ENCODE measurements around the gene GSTM5.

Gene GSTM5

GRCh38 chr1:109759513-109760334 lies 47.7 kb downstream of the GSTM5 start:
- Histone ChIP-seq H3K27ac (no peak overlapping the region), H3K4me3 (ENCODE audit: low read depth, low read length) (no peak overlapping the region), H3K27me3 (ENCODE audit: insufficient read depth, low read depth, severe bottlenecking) (no peaks in the 10 kb centered on the region), H3K36me3 (no peaks in the 10 kb centered on the region), H3K9me3 (ENCODE audit: severe bottlenecking) (no peaks in the 10 kb centered on the region)
- peak; percentile 3 for DNase-seq
- no peak for TF ChIP-seq CTCF (IDR thresholded peaks at IDR 0.05; ENCODE audit: low read depth, low read length)

- H3K9me3 ChIP-seq (ENCODE audit: severe bottlenecking): no peaks in the 10 kb centered on the region
- H3K27me3 ChIP-seq (ENCODE audit: insufficient read depth, low read depth, severe bottlenecking): no peaks in the 10 kb centered on the region
- no peak for TF ChIP-seq CTCF (IDR thresholded peaks at IDR 0.05; ENCODE audit: low read depth, low read length)
- peak overlapping the region; percentile 74 for H3K27ac ChIP-seq
- H3K36me3 ChIP-seq: no peaks in the 10 kb centered on the region
- peak; percentile 6 for DNase-seq
- H3K4me3 ChIP-seq (ENCODE audit: low read depth, low read length): no peak overlapping the region
Observed at GRCh38 chr1:109760581-109761226, 48.7 kb downstream of the GSTM5 start.

GRCh38 chr1:109761227-109762038 lies 49.4 kb downstream of the GSTM5 start:
- Histone ChIP-seq H3K4me3 (ENCODE audit: low read depth, low read length) (no peak overlapping the region), H3K9me3 (ENCODE audit: severe bottlenecking) (no peaks in the 10 kb centered on the region), H3K36me3 (no peaks in the 10 kb centered on the region), H3K27ac (peak overlapping the region; percentile 74), H3K27me3 (ENCODE audit: insufficient read depth, low read depth, severe bottlenecking) (no peaks in the 10 kb centered on the region)
- DNase-seq: peak; percentile 86
- TF ChIP-seq CTCF (IDR thresholded peaks at IDR 0.05; ENCODE audit: low read depth, low read length): no peak

GRCh38 chr1:109762039-109762585 lies 50.1 kb downstream of the GSTM5 start:
- DNase-seq: peak; percentile 3
- Histone ChIP-seq H3K4me3 (ENCODE audit: low read depth, low read length) (no peak overlapping the region), H3K27ac (peak overlapping the region; percentile 74; the same call in 1 of the 2 replicates), H3K9me3 (ENCODE audit: severe bottlenecking) (no peaks in the 10 kb centered on the region), H3K27me3 (ENCODE audit: insufficient read depth, low read depth, severe bottlenecking) (no peaks in the 10 kb centered on the region), H3K36me3 (no peaks in the 10 kb centered on the region)
- TF ChIP-seq CTCF (IDR thresholded peaks at IDR 0.05; ENCODE audit: low read depth, low read length): no peak

- DNase-seq: peak; percentile 2
Observed at GRCh38 chr1:109762821-109763645, 51.0 kb downstream of the GSTM5 start.

More at GRCh38 chr1:109762821-109763645, 51.0 kb downstream of the GSTM5 start:
- H3K27ac ChIP-seq: no peak overlapping the region
- no peaks in the 10 kb centered on the region for H3K9me3 ChIP-seq (ENCODE audit: severe bottlenecking)
- TF ChIP-seq CTCF (IDR thresholded peaks at IDR 0.05; ENCODE audit: low read depth, low read length): no peak
- no peaks in the 10 kb centered on the region for H3K36me3 ChIP-seq
- H3K4me3 ChIP-seq (ENCODE audit: low read depth, low read length): no peak overlapping the region
- no peaks in the 10 kb centered on the region for H3K27me3 ChIP-seq (ENCODE audit: insufficient read depth, low read depth, severe bottlenecking)
